Measurements from ENCODE around the gene SRRM1.
"Not testable (repeated sequence)": the region's sequence is repeated elsewhere in the genome, so short reads cannot be mapped to it uniquely, and the experiment has no call there.

The SRRM1 gene

GRCh38 chr1:24696041-24696755 lies 53.1 kb downstream of the SRRM1 start:
- Mint-ChIP-seq H3K9me3 (no peaks in the 10 kb centered on the region), H3K27me3 (no peaks in the 10 kb centered on the region), H3K4me3 (no peak overlapping the region), H3K36me3 (no peaks in the 10 kb centered on the region), H3K4me1 (peaks cover 23% of the 10 kb centered on the region), H3K27ac (peak overlapping the region; percentile 53)
- no peak for ATAC-seq

GRCh38 chr1:24696756-24697330 lies 53.7 kb downstream of the SRRM1 start:
- Mint-ChIP-seq H3K27me3 (no peaks in the 10 kb centered on the region), H3K27ac (no peak overlapping the region), H3K4me1 (peaks cover 23% of the 10 kb centered on the region), H3K36me3 (no peaks in the 10 kb centered on the region), H3K4me3 (no peak overlapping the region), H3K9me3 (no peaks in the 10 kb centered on the region)
- ATAC-seq = no peak

GRCh38 chr1:24697453-24698001 lies 54.4 kb downstream of the SRRM1 start:
- H3K27me3 Mint-ChIP-seq, H3K36me3 Mint-ChIP-seq: not testable (repeated sequence)

DNA sequence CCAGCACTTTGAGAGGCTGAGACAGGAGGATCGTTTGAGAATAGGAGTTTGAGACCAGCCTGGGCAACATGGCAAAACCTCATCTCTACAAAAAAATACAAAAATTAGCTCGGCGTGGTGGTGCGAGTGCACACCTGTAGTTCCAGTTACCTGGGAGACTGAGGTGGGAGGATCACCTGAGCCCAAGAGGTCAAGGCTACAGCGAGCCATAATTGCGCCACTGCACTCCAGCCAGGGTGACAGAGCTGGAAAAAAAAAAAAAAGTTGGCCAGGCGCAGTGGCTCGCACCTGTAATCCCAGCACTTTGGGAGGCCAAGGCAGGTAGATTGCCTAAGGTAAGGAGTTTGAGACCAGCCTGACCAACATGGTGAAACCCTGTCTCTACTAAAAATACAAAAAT lies 55.2 kb downstream of the SRRM1 start:
- peaks cover 23% of the 10 kb centered on the region for H3K4me1 Mint-ChIP-seq
- not testable (repeated sequence) for H3K9me3 Mint-ChIP-seq, H3K36me3 Mint-ChIP-seq, H3K27me3 Mint-ChIP-seq, H3K27ac Mint-ChIP-seq, ATAC-seq, H3K4me3 Mint-ChIP-seq

More at GRCh38 chr1:24697453-24698001, 54.4 kb downstream of the SRRM1 start:
- H3K4me3 Mint-ChIP-seq, H3K27ac Mint-ChIP-seq, H3K9me3 Mint-ChIP-seq, ATAC-seq: not testable (repeated sequence)
- H3K4me1 Mint-ChIP-seq = peaks cover 23% of the 10 kb centered on the region

- no peaks in the 10 kb centered on the region for H3K36me3 Mint-ChIP-seq
Observed at GRCh38 chr1:24699628-24700027, 56.5 kb downstream of the SRRM1 start.

GRCh38 chr1:24702511-24703293 lies 59.6 kb downstream of the SRRM1 start:
- Mint-ChIP-seq H3K4me3 (no peak overlapping the region), H3K9me3 (no peaks in the 10 kb centered on the region), H3K4me1 (peaks cover 13% of the 10 kb centered on the region), H3K27ac (no peak overlapping the region), H3K27me3 (no peaks in the 10 kb centered on the region), H3K36me3 (no peaks in the 10 kb centered on the region)
- no peak for ATAC-seq

More at GRCh38 chr1:24699628-24700027, 56.5 kb downstream of the SRRM1 start:
- no peak overlapping the region for H3K4me3 Mint-ChIP-seq
- H3K4me1 Mint-ChIP-seq = peaks cover 15% of the 10 kb centered on the region
- H3K27ac Mint-ChIP-seq = no peak overlapping the region
- no peaks in the 10 kb centered on the region for H3K27me3 Mint-ChIP-seq
- ATAC-seq = no peak
- H3K9me3 Mint-ChIP-seq = no peaks in the 10 kb centered on the region

- Mint-ChIP-seq H3K4me1 (peaks cover 13% of the 10 kb centered on the region), H3K4me3 (no peak overlapping the region), H3K36me3 (no peaks in the 10 kb centered on the region), H3K27me3 (no peaks in the 10 kb centered on the region), H3K27ac (peak overlapping the region; percentile 23), H3K9me3 (no peaks in the 10 kb centered on the region)
- no peak for ATAC-seq
Observed at GRCh38 chr1:24704411-24705259, 61.5 kb downstream of the SRRM1 start.

DNA sequence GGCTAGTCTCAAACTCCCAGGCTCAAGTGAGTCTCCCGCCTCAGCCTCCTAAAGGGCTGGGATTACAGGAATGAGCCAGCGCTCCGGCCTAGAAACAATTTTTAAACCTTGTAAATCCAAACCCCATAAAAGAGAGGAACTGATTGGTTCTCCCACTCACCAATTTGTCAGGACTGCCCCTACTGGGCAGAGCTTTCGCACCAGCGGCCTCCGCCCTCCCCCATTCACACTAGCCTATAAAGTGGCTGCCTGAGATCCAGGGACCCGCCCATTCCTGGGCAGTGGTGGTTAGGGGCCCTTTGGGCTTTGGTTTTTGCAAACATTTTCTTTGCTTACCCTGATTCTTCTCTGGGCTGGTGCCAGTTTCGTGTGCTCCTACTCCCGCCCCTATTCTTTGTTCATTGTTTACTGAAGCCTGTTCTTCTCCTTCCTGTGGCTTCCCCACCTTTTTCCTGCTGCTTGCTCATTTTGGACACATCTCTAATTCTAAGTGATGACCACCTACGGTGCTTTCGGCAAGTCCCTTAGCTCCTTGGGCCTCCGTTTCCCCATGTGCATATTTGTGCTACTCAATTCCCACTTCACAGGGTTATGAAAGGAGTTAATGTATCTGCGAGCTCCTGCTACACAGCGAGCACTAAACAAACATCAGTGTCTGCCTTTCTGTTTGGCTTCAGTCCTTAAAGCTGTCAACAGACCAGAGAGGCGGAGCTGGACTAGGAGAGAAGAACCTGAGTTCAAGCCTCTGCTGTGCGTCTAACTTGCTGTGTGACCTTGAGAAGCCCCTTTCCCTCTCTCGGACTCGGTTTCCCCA lies 62.4 kb downstream of the SRRM1 start:
- Mint-ChIP-seq H3K27ac (peak overlapping the region; percentile 23), H3K4me3 (peak overlapping the region; percentile 44), H3K9me3 (no peaks in the 10 kb centered on the region), H3K4me1 (peaks cover 13% of the 10 kb centered on the region), H3K36me3 (no peaks in the 10 kb centered on the region), H3K27me3 (no peaks in the 10 kb centered on the region)
- peak; percentile 82 for ATAC-seq

- not testable (repeated sequence) for H3K4me3 Mint-ChIP-seq, ATAC-seq, H3K9me3 Mint-ChIP-seq, H3K36me3 Mint-ChIP-seq, H3K27me3 Mint-ChIP-seq
- Mint-ChIP-seq H3K27ac (peak overlapping the region; percentile 23), H3K4me1 (peaks cover 13% of the 10 kb centered on the region)
Observed at GRCh38 chr1:24706074-24706389, 62.9 kb downstream of the SRRM1 start.

- H3K9me3 Mint-ChIP-seq = no peaks in the 10 kb centered on the region
- no peak for ATAC-seq
- no peak overlapping the region for H3K27ac Mint-ChIP-seq
- H3K4me3 Mint-ChIP-seq = no peak overlapping the region
- no peaks in the 10 kb centered on the region for H3K27me3 Mint-ChIP-seq
- peaks cover 13% of the 10 kb centered on the region for H3K4me1 Mint-ChIP-seq
- no peaks in the 10 kb centered on the region for H3K36me3 Mint-ChIP-seq
Observed at GRCh38 chr1:24707687-24708086, 64.6 kb downstream of the SRRM1 start.

GRCh38 chr1:24708938-24709337 lies 65.8 kb downstream of the SRRM1 start:
- H3K27me3 Mint-ChIP-seq = no peaks in the 10 kb centered on the region
- H3K4me3 Mint-ChIP-seq = no peak overlapping the region
- peaks cover 13% of the 10 kb centered on the region for H3K4me1 Mint-ChIP-seq
- ATAC-seq = peak; percentile 58
- H3K36me3 Mint-ChIP-seq = no peaks in the 10 kb centered on the region
- no peaks in the 10 kb centered on the region for H3K9me3 Mint-ChIP-seq
- H3K27ac Mint-ChIP-seq = no peak overlapping the region

- H3K27ac Mint-ChIP-seq = peak overlapping the region; percentile 40
Observed at GRCh38 chr1:24709791-24710441, 66.8 kb downstream of the SRRM1 start.

DNA sequence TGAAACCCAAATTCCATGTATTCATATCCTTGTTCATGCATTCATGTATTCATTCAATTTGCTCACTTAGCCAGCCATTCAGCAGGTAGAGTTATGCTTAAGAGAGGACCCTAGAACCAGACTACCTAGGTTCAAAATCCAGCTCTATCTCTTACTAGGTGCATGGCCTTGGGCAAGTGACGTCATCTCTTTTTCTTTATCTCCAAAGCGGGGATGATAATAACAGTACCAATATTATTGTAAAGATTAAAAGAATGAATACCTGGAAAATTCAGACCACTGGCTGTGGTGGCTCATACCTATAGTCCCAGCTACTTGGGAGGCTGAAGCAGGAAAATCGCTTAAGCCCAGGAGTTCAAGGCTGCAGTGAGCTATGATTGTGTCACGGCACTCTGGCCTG lies 68.2 kb downstream of the SRRM1 start:
- no peak overlapping the region for H3K4me3 Mint-ChIP-seq
- H3K36me3 Mint-ChIP-seq = no peaks in the 10 kb centered on the region
- no peaks in the 10 kb centered on the region for H3K9me3 Mint-ChIP-seq
- no peak for ATAC-seq
- no peaks in the 10 kb centered on the region for H3K27me3 Mint-ChIP-seq
- no peaks in the 10 kb centered on the region for H3K4me1 Mint-ChIP-seq
- no peak overlapping the region for H3K27ac Mint-ChIP-seq

More at GRCh38 chr1:24709791-24710441, 66.8 kb downstream of the SRRM1 start:
- peaks cover 10% of the 10 kb centered on the region for H3K4me1 Mint-ChIP-seq
- H3K4me3 Mint-ChIP-seq = no peak overlapping the region
- no peaks in the 10 kb centered on the region for H3K9me3 Mint-ChIP-seq
- no peaks in the 10 kb centered on the region for H3K27me3 Mint-ChIP-seq
- no peak for ATAC-seq
- H3K36me3 Mint-ChIP-seq = no peaks in the 10 kb centered on the region

GRCh38 chr1:24713176-24713575 lies 70.1 kb downstream of the SRRM1 start:
- Mint-ChIP-seq H3K9me3 (no peaks in the 10 kb centered on the region), H3K4me3 (no peak overlapping the region), H3K4me1 (no peaks in the 10 kb centered on the region), H3K36me3 (no peaks in the 10 kb centered on the region), H3K27ac (no peak overlapping the region), H3K27me3 (no peaks in the 10 kb centered on the region)
- ATAC-seq = no peak
